Mesenchymal stem cell (in vitro differentiated cells and primary cell): ENCODE results near the gene PCBP2.

ENCODE experiments used
- DNase-seq: peaks from one replicate; pipeline ENCODE4 v3.0.0-alpha.2; 2013
- H2AFZ ChIP-seq: one replicate; pipeline ENCODE4 v1.6.1; 2013; ENCODE audit warnings: low read depth, mild to moderate bottlenecking, control low read depth, inconsistent platforms, low read length, moderate library complexity
- H2AK5ac ChIP-seq: 2 replicates; pipeline ENCODE4 v1.6.1; 2013; ENCODE audit warnings: low read length, moderate library complexity, mild to moderate bottlenecking, inconsistent platforms; ENCODE audit not compliant: severe bottlenecking
- H2BK120ac ChIP-seq: one replicate; pipeline ENCODE4 v1.6.1; 2013; ENCODE audit warnings: low read depth, mild to moderate bottlenecking, inconsistent platforms, low read length, moderate library complexity
- H2BK12ac ChIP-seq, 2 experiments: one replicate each; pipeline ENCODE4 v1.6.1; 2013; ENCODE audit warnings: inconsistent platforms in 2 of 2, low read length in 2 of 2, mild to moderate bottlenecking in 2 of 2, moderate library complexity in 2 of 2, control low read depth in 1 of 2
- H2BK15ac ChIP-seq: one replicate; pipeline ENCODE4 v1.6.1; 2013; ENCODE audit warnings: mild to moderate bottlenecking, low read depth, inconsistent platforms; ENCODE audit not compliant: poor library complexity, severe bottlenecking
- H2BK5ac ChIP-seq: 2 replicates; pipeline ENCODE4 v1.6.1; 2013; ENCODE audit warnings: low read depth, mild to moderate bottlenecking, low read length, control low read depth, inconsistent platforms; ENCODE audit not compliant: poor library complexity, severe bottlenecking
- H3K14ac ChIP-seq, 2 experiments: one replicate each; pipeline ENCODE4 v1.6.1; 2013; ENCODE audit warnings: inconsistent platforms in 2 of 2, low read length in 2 of 2, control low read depth in 1 of 2, mild to moderate bottlenecking in 1 of 2, moderate library complexity in 1 of 2
- H3K18ac ChIP-seq, 2 experiments: one replicate each; pipeline ENCODE4 v1.6.1; 2013; ENCODE audit warnings: inconsistent platforms in 2 of 2, low read length in 2 of 2, control low read depth in 1 of 2, low read depth in 1 of 2, mild to moderate bottlenecking in 1 of 2
- H3K23ac ChIP-seq, 2 experiments: one replicate each; pipeline ENCODE4 v1.6.1; 2013; ENCODE audit warnings: inconsistent platforms in 2 of 2, low read length in 2 of 2, mild to moderate bottlenecking in 2 of 2, moderate library complexity in 2 of 2, control low read depth in 1 of 2
- H3K27ac ChIP-seq: 2 replicates; pipeline ENCODE4 v1.5.1; 2013; ENCODE audit warnings: mild to moderate bottlenecking, moderate library complexity, low read length, control low read depth, inconsistent platforms; ENCODE audit not compliant: poor library complexity, severe bottlenecking
- H3K27me3 ChIP-seq, 2 experiments: 2 replicates each; pipeline versions ENCODE4 v1.6.1 to v1.7.0; 2013; ENCODE audit warnings: low read length in 2 of 2, mild to moderate bottlenecking in 2 of 2, moderate library complexity in 2 of 2, control low read depth in 1 of 2, inconsistent platforms in 1 of 2; ENCODE audit not compliant: control insufficient read depth in 1 of 2, insufficient read depth in 1 of 2
- H3K36me3 ChIP-seq, 2 experiments: 2 replicates each; pipeline versions ENCODE4 v1.6.1 to v1.7.0; 2013; ENCODE audit warnings: low read length in 2 of 2, control low read depth in 1 of 2, inconsistent platforms in 1 of 2, low read depth in 1 of 2, mild to moderate bottlenecking in 1 of 2; ENCODE audit not compliant: insufficient read depth in 2 of 2, control insufficient read depth in 1 of 2
- H3K4ac ChIP-seq, 2 experiments: one replicate each; pipeline ENCODE4 v1.6.1; 2013; ENCODE audit warnings: inconsistent platforms in 2 of 2, low read length in 2 of 2, mild to moderate bottlenecking in 2 of 2, moderate library complexity in 2 of 2, control low read depth in 1 of 2, low read depth in 1 of 2
- H3K4me1 ChIP-seq: 2 replicates; pipeline ENCODE4 v1.6.1; 2013; ENCODE audit warnings: low read depth, low read length, control low read depth; ENCODE audit not compliant: control insufficient read depth, insufficient read depth
- H3K4me2 ChIP-seq: 2 replicates; pipeline ENCODE4 v1.6.1; 2013; ENCODE audit warnings: low read length, mild to moderate bottlenecking, inconsistent platforms; ENCODE audit not compliant: poor library complexity, severe bottlenecking
- H3K4me3 ChIP-seq, 2 experiments: 2 replicates each; pipeline versions ENCODE4 v1.5.1 to v1.7.0; 2013; ENCODE audit warnings: low read length in 2 of 2, mild to moderate bottlenecking in 2 of 2, control low read depth in 1 of 2, low read depth in 1 of 2; ENCODE audit not compliant: insufficient read depth in 1 of 2
- H3K79me1 ChIP-seq: replicated peaks from 2 replicates; pipeline ENCODE4 v1.6.1; 2013; ENCODE audit warnings: mild to moderate bottlenecking, control low read depth, low read length, inconsistent platforms; ENCODE audit not compliant: poor library complexity, severe bottlenecking
- H3K9ac ChIP-seq: 2 replicates; pipeline ENCODE4 v1.7.0; 2013; ENCODE audit warnings: mild to moderate bottlenecking, low read length, moderate library complexity
- H3K9me3 ChIP-seq: 2 replicates; pipeline ENCODE4 v1.7.0; 2013; ENCODE audit warnings: mild to moderate bottlenecking, low read length; ENCODE audit not compliant: control insufficient read depth
- H4K8ac ChIP-seq: one replicate; pipeline ENCODE4 v1.6.1; 2013; ENCODE audit warnings: inconsistent platforms, mild to moderate bottlenecking, low read length, moderate library complexity
- H4K91ac ChIP-seq: one replicate; pipeline ENCODE4 v1.6.1; 2013; ENCODE audit warnings: mild to moderate bottlenecking, low read length, inconsistent platforms
- WGBS: methylation state at CpG from one replicate; pipeline ENCODE4 v1.1.7; 2013; ENCODE audit warnings: mixed read lengths; 5-methylcytosine and 5-hydroxymethylcytosine counted together

Gene PCBP2

DNA sequence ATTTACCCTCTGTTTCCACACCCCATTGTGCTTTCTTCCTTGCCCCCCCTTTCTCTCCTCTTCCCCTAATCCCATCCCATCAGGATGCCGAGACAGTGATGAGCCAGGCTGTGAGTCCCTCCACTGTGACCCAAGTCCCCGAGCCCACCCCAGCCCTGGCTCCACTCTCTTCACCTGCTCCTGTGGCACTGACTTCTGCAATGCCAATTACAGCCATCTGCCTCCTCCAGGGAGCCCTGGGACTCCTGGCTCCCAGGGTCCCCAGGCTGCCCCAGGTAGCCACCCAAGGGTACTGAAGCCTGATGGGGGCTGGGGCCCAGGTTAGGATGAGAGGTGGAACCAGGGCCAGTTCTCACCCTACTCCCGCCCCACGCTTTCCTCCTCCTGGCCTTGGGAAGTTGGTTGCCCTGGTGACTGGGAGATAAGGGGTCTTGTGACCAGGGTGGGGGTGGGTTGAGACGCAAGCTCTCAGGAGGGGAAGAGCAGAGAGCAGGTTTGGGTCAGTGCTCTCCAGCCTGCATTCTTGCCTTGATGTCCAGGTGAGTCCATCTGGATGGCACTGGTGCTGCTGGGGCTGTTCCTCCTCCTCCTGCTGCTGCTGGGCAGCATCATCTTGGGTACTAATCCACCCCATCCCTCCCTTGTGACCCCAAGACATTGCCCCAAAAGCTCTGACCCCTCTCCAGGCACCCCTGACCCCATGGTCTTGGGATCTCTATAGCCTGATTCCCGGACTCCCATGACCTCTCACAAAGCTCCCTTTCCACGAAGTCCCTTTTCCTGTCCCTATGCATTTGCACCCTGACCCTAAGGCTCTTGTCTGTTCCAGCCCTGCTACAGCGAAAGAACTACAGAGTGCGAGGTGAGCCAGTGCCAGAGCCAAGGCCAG lies 27.0 kb upstream of the PCBP2 start:
- no peaks in the 10 kb centered on the region for H3K9me3 ChIP-seq
- H3K27ac ChIP-seq: no peak overlapping the region
- H2BK120ac ChIP-seq: no peak overlapping the region
- no peak overlapping the region for H2BK12ac ChIP-seq
- no peak overlapping the region for H2BK5ac ChIP-seq
- no peak overlapping the region for H2AFZ ChIP-seq
- no peak overlapping the region for H3K18ac ChIP-seq
- no peak overlapping the region for H3K9ac ChIP-seq
- H3K4me2 ChIP-seq: no peak overlapping the region
- no peak for DNase-seq
- H3K4me3 ChIP-seq: no peak overlapping the region
- H3K79me1 ChIP-seq: no peaks in the 10 kb centered on the region
- H2BK15ac ChIP-seq: no peak overlapping the region
- H3K36me3 ChIP-seq: no peaks in the 10 kb centered on the region
- H3K14ac ChIP-seq: peak overlapping the region in 1 of 2 experiments; percentile 1
- H3K4me1 ChIP-seq: peaks cover 7% of the 10 kb centered on the region
- 77% methylated on average over 8 of the region's 9 CpGs for WGBS
- H4K91ac ChIP-seq: no peak overlapping the region
- H3K23ac ChIP-seq: no peak overlapping the region
- no peak overlapping the region for H2AK5ac ChIP-seq
- peaks cover 0 to 5% of the 10 kb centered on the region in 2 experiments for H3K27me3 ChIP-seq
- no peak overlapping the region for H3K4ac ChIP-seq
- no peak overlapping the region for H4K8ac ChIP-seq

DNA sequence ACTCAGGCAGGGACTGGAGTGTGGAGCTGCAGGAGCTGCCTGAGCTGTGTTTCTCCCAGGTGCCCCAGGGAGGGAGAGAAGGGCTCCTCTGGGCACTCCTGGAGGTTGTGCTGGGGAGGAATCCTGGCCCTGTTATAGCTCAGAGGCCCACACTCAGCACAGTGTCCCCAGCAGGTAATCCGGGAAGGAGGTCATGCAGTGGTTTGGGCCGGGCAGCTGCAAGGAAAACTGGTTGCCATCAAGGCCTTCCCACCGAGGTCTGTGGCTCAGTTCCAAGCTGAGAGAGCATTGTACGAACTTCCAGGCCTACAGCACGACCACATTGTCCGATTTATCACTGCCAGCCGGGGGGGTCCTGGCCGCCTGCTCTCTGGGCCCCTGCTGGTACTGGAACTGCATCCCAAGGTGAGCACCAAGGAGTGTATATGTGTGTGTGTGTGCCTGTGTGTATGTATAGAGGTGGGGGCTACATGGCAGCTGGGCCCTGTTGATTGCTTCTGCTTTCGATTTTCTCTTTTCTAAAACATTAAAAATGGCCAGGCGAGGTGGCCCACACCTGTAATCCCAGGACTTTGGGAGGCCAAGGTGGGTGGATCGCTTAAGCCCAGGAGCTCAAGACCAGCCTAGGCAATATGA lies 26.3 kb upstream of the PCBP2 start:
- no peaks in the 10 kb centered on the region for H3K9me3 ChIP-seq
- no peaks in the 10 kb centered on the region for H3K79me1 ChIP-seq
- H2BK120ac ChIP-seq: no peak overlapping the region
- H2BK12ac ChIP-seq: peak overlapping the region in 1 of 2 experiments; percentile 37
- H3K4me1 ChIP-seq: peaks cover 7% of the 10 kb centered on the region
- H3K27me3 ChIP-seq: peaks cover 0 to 5% of the 10 kb centered on the region in 2 experiments
- WGBS: 82% methylated on average over 11 of the region's 11 CpGs
- H2AFZ ChIP-seq: no peak overlapping the region
- H3K27ac ChIP-seq: no peak overlapping the region
- H3K36me3 ChIP-seq: no peaks in the 10 kb centered on the region
- no peak overlapping the region for H3K4me2 ChIP-seq
- H3K18ac ChIP-seq: no peak overlapping the region
- no peak for DNase-seq
- H3K4ac ChIP-seq: no peak overlapping the region
- no peak overlapping the region for H3K14ac ChIP-seq
- H4K91ac ChIP-seq: no peak overlapping the region
- H3K4me3 ChIP-seq: no peak overlapping the region
- H3K23ac ChIP-seq: no peak overlapping the region
- H4K8ac ChIP-seq: no peak overlapping the region
- no peak overlapping the region for H3K9ac ChIP-seq
- no peak overlapping the region for H2AK5ac ChIP-seq
- no peak overlapping the region for H2BK5ac ChIP-seq
- no peak overlapping the region for H2BK15ac ChIP-seq

DNA sequence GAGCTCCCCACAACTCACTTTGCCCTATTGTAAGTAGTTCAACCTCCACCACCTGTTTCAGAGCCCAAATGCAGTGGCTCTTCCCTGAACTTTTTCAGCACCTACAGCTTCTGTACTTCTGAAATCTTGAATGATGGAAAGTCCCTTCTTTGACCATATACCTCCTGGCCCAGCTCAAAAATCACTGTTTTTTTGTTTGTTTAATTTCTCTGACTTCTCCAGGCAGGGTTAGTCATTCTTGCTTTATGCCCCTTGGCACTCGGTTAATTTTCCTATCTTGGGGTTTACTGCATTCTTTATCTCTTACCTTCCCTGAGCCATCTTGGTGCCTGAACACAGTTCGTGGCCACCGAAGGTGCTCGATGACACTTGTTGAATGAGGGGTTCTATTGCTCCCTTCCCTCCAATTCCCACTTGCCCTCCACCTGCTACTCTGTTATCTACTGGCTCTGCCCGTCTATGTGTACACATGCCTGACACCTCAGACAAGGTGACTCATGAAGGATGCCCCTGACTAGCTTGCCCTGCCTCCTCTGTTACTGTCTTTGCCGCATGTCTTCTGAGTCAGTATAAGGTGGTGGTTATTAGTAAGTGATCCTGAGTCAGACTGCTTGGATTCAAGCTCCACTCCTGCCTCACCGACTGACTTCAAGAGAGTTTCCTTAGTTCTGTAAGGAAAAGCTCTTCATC lies 23.9 kb upstream of the PCBP2 start:
- no peak overlapping the region for H3K27ac ChIP-seq
- H2AK5ac ChIP-seq: no peak overlapping the region
- H3K4ac ChIP-seq: no peak overlapping the region
- H4K8ac ChIP-seq: no peak overlapping the region
- no peaks in the 10 kb centered on the region for H3K36me3 ChIP-seq
- no peaks in the 10 kb centered on the region for H3K9me3 ChIP-seq
- H2BK5ac ChIP-seq: no peak overlapping the region
- H4K91ac ChIP-seq: no peak overlapping the region
- no peaks in the 10 kb centered on the region for H3K79me1 ChIP-seq
- 58% methylated on average over 7 of the region's 7 CpGs for WGBS
- no peak overlapping the region for H3K4me3 ChIP-seq
- H3K4me2 ChIP-seq: no peak overlapping the region
- H3K18ac ChIP-seq: no peak overlapping the region
- no peak overlapping the region for H3K14ac ChIP-seq
- H3K23ac ChIP-seq: no peak overlapping the region
- H2BK15ac ChIP-seq: no peak overlapping the region
- H2AFZ ChIP-seq: no peak overlapping the region
- no peak overlapping the region for H2BK12ac ChIP-seq
- H3K9ac ChIP-seq: no peak overlapping the region
- peak; percentile 89 for DNase-seq
- H3K27me3 ChIP-seq: peaks cover 0 to 5% of the 10 kb centered on the region in 2 experiments
- peaks cover 7% of the 10 kb centered on the region for H3K4me1 ChIP-seq
- H2BK120ac ChIP-seq: no peak overlapping the region

DNA sequence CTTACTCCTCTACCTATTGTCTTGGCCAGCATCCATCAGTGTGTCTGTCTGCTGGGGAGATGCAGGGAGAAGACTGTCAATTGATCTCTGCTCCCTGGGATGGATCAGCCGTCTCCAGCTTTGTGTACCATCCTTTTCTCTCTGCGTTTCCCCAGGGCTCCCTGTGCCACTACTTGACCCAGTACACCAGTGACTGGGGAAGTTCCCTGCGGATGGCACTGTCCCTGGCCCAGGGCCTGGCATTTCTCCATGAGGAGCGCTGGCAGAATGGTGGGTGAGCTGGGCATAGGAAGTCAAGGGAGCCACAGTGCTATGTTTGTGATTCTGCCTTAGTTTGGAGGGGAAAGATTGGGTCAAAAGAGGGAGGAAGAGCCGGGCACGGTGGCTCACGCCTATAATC lies 23.2 kb upstream of the PCBP2 start:
- 95% methylated on average over 6 of the region's 7 CpGs for WGBS

More for the DNA sequence above, 23.2 kb upstream of the PCBP2 start:
- Histone ChIP-seq H2AFZ (no peak overlapping the region), H2BK15ac (no peak overlapping the region), H3K4me2 (no peak overlapping the region), H3K4me3 (no peak overlapping the region), H3K4ac (no peak overlapping the region), H3K9me3 (no peaks in the 10 kb centered on the region), H3K23ac (no peak overlapping the region), H3K18ac (no peak overlapping the region), H3K4me1 (peaks cover 7% of the 10 kb centered on the region), H2BK12ac (peak overlapping the region in 1 of 2 experiments; percentile 3), H4K8ac (no peak overlapping the region), H3K14ac (peak overlapping the region in 1 of 2 experiments; percentile 11), H2BK5ac (no peak overlapping the region), H3K27ac (no peak overlapping the region), H3K36me3 (no peaks in the 10 kb centered on the region), H3K79me1 (no peaks in the 10 kb centered on the region), H2BK120ac (no peak overlapping the region), H3K9ac (no peak overlapping the region), H2AK5ac (peak overlapping the region; percentile 53), H3K27me3 (peaks cover 0 to 5% of the 10 kb centered on the region in 2 experiments), H4K91ac (no peak overlapping the region)
- no peak for DNase-seq
